ENCODE data around the gene SLC6A9. TPM values are rescaled to one million over a fixed set of nuclear protein-coding genes. Genes with fewer than 3 reads are reported as not detected.

SLC6A9 gene
- polyA plus RNA-seq, 2 of the 4 experiments (the other 2 are of a cell fraction): 9.0 to 17.7 TPM

DNA sequence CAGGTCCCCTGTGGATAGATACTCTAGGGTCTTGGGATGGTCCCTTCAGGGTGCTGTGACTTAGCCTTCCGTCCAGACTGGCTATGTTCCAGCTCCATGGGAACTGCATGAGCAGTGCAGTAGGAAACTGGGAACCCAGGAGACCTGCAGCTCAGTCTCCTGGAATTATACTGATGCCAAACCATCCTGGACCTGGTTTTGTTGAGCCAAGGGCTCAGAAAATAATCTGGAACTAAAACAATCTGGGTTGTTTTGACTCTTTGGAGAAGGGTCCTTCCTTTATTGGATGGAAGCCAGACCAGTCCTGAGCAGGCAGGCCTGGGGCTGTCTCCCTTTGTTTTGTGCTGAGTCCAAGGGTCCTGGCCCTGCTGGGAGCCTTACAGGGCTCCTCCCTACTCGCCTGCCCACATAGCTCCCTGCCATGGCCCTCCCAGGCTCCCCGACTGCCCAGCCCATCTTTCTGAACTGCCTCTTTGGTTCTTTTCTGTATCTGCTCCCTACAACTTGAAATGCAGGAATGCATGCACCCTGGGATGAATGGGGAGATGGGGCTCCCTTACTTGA lies 83.3 kb downstream of the SLC6A9 start:
- no peak for ATAC-seq

DNA sequence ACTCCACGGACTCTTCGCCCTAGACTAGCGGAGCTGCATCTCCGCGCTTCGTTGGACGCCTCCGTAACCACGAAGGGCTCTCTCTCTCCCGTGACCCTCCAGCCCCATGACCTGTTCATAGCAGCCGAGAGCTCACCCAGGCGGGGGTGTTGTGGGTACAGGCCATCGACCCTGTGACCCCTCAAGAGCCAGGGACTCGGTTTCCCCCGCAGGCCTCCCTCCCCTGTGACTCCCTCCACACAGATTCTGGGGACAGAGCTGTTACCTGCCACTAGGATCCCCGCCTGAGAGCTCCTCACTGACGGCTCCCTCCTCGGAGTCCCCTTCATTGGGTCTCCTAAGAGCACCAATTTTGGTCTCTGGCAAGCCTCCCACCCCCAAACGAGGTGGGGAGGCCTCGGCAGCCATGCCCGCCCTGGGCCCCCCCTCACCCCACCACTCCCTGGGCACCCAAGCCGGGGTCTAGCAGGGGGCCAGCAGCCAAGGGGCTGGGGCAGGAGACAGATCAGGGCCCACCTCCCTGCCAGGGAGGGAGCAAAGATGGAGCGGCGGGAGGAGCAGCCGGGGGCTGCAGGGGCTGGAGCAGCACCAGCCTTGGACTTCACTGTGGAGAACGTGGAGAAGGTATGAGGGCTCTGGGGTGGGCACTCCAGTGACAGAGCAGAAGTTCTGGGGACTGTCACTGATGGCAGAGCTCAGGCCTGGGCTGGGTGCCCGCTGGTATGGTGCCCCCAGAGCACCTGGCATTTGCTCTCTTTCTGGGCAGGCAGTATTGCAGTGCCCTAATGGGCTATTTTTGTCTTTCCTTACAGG lies 84.0 kb downstream of the SLC6A9 start:
- POLR2A ChIA-PET: no interaction called here
- TF ChIP-seq, protein P1, sequence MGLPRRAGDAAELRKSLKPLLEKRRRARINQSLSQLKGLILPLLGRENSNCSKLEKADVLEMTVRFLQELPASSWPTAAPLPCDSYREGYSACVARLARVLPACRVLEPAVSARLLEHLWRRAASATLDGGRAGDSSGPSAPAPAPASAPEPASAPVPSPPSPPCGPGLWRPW (IDR thresholded peaks at IDR 0.05): no peak
- no peak for TF ChIP-seq TP53 (CRISPR knock-in tag; IDR thresholded peaks at IDR 0.05)
- no peak for TF ChIP-seq HEYL (CRISPR knock-in tag; IDR thresholded peaks at IDR 0.05)
- TF ChIP-seq, protein P2, sequence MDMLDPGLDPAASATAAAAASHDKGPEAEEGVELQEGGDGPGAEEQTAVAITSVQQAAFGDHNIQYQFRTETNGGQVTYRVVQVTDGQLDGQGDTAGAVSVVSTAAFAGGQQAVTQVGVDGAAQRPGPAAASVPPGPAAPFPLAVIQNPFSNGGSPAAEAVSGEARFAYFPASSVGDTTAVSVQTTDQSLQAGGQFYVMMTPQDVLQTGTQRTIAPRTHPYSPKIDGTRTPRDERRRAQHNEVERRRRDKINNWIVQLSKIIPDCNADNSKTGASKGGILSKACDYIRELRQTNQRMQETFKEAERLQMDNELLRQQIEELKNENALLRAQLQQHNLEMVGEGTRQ (IDR thresholded peaks at IDR 0.05): no peak
- TF ChIP-seq ZFP36 (IDR thresholded peaks at IDR 0.05; ENCODE audit: borderline replicate concordance, partially characterized antibody): no peak
- TF ChIP-seq KDM1A (IDR thresholded peaks at IDR 0.05; ENCODE audit: low read depth): no peak
- TF ChIP-seq, protein P3, sequence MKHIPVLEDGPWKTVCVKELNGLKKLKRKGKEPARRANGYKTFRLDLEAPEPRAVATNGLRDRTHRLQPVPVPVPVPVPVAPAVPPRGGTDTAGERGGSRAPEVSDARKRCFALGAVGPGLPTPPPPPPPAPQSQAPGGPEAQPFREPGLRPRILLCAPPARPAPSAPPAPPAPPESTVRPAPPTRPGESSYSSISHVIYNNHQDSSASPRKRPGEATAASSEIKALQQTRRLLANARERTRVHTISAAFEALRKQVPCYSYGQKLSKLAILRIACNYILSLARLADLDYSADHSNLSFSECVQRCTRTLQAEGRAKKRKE (CRISPR knock-in tag; IDR thresholded peaks at IDR 0.05; ENCODE audit: low read depth): no peak
- no peak for TF ChIP-seq RARB (CRISPR knock-in tag; IDR thresholded peaks at IDR 0.05)
- TF ChIP-seq, protein P4, sequence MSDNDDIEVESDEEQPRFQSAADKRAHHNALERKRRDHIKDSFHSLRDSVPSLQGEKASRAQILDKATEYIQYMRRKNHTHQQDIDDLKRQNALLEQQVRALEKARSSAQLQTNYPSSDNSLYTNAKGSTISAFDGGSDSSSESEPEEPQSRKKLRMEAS (IDR thresholded peaks at IDR 0.05): no peak
- TF ChIP-seq FOSB (CRISPR knock-in tag; IDR thresholded peaks at IDR 0.05): no peak
- no peak for TF ChIP-seq ESRRA (IDR thresholded peaks at IDR 0.05; ENCODE audit: borderline replicate concordance, low read length)
- TF ChIP-seq ZSCAN20 (CRISPR knock-in tag; IDR thresholded peaks at IDR 0.05): no peak
- TF ChIP-seq NR3C1 (IDR thresholded peaks at IDR 0.05): no peak

More for the DNA sequence above, 83.3 kb downstream of the SLC6A9 start:
- Histone ChIP-seq H3K9me3 (no peaks in the 10 kb centered on the region), H3K27ac (peak overlapping the region; percentile 94 to 97; a peak in 5 of 6 replicates), H3K4me2 (peak overlapping the region; percentile 87), H3K4me1 (peaks cover 13% of the 10 kb centered on the region; the same call in 1 of the 3 replicates), H3K4me3 (peak overlapping the region; percentile 68)
- no peak for DNase-seq (ENCODE audit: low read depth in 1 of 2, low spot score in 1 of 2)
- no peak for FAIRE-seq
- POLR2A ChIA-PET: no interaction called here
- CTCF ChIA-PET: interaction anchor here (0.6 to 7.4 kb wide), 4 partner anchors 13 to 184 kb away, joined by 3 to 69 read pairs (median 16); no protein-coding TSS in a partner anchor
- no peak for TF ChIP-seq POLR2A (IDR thresholded peaks at IDR 0.05; ENCODE audit: low read length)
- TF ChIP-seq CBX2 (IDR thresholded peaks at IDR 0.05; ENCODE audit: borderline replicate concordance, low read depth): no peak
- TF ChIP-seq, protein P5, sequence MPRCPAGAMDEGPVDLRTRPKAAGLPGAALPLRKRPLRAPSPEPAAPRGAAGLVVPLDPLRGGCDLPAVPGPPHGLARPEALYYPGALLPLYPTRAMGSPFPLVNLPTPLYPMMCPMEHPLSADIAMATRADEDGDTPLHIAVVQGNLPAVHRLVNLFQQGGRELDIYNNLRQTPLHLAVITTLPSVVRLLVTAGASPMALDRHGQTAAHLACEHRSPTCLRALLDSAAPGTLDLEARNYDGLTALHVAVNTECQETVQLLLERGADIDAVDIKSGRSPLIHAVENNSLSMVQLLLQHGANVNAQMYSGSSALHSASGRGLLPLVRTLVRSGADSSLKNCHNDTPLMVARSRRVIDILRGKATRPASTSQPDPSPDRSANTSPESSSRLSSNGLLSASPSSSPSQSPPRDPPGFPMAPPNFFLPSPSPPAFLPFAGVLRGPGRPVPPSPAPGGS (IDR thresholded peaks at IDR 0.05): no peak
- no peak for TF ChIP-seq PHF8 (IDR thresholded peaks at IDR 0.05; ENCODE audit: borderline replicate concordance, low read depth)
- no peak for TF ChIP-seq NFE2L2 (conservative IDR thresholded peaks at IDR 0.05; ENCODE audit: low read length)
- TF ChIP-seq, protein P6, sequence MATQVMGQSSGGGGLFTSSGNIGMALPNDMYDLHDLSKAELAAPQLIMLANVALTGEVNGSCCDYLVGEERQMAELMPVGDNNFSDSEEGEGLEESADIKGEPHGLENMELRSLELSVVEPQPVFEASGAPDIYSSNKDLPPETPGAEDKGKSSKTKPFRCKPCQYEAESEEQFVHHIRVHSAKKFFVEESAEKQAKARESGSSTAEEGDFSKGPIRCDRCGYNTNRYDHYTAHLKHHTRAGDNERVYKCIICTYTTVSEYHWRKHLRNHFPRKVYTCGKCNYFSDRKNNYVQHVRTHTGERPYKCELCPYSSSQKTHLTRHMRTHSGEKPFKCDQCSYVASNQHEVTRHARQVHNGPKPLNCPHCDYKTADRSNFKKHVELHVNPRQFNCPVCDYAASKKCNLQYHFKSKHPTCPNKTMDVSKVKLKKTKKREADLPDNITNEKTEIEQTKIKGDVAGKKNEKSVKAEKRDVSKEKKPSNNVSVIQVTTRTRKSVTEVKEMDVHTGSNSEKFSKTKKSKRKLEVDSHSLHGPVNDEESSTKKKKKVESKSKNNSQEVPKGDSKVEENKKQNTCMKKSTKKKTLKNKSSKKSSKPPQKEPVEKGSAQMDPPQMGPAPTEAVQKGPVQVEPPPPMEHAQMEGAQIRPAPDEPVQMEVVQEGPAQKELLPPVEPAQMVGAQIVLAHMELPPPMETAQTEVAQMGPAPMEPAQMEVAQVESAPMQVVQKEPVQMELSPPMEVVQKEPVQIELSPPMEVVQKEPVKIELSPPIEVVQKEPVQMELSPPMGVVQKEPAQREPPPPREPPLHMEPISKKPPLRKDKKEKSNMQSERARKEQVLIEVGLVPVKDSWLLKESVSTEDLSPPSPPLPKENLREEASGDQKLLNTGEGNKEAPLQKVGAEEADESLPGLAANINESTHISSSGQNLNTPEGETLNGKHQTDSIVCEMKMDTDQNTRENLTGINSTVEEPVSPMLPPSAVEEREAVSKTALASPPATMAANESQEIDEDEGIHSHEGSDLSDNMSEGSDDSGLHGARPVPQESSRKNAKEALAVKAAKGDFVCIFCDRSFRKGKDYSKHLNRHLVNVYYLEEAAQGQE (IDR thresholded peaks at IDR 0.05): no peak
- TF ChIP-seq NPAS2 (CRISPR knock-in tag; IDR thresholded peaks at IDR 0.05; ENCODE audit: borderline replicate concordance): no peak
- TF ChIP-seq MAFK (IDR thresholded peaks at IDR 0.05; ENCODE audit: partially characterized antibody): no peak
- no peak for TF ChIP-seq POLR2AphosphoS2 (conservative IDR thresholded peaks at IDR 0.05; ENCODE audit: low read length)
- TF ChIP-seq JUNB (IDR thresholded peaks at IDR 0.05): no peak
- no peak for TF ChIP-seq EHMT2 (IDR thresholded peaks at IDR 0.05; ENCODE audit: low read depth)
- TF ChIP-seq, protein P3 (CRISPR knock-in tag; IDR thresholded peaks at IDR 0.05; ENCODE audit: low read depth): no peak
- TF ChIP-seq HEYL (CRISPR knock-in tag; IDR thresholded peaks at IDR 0.05): no peak
- TF ChIP-seq, protein P2 (IDR thresholded peaks at IDR 0.05): no peak
- TF ChIP-seq, protein P7, sequence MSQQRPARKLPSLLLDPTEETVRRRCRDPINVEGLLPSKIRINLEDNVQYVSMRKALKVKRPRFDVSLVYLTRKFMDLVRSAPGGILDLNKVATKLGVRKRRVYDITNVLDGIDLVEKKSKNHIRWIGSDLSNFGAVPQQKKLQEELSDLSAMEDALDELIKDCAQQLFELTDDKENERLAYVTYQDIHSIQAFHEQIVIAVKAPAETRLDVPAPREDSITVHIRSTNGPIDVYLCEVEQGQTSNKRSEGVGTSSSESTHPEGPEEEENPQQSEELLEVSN (IDR thresholded peaks at IDR 0.05; ENCODE audit: borderline replicate concordance, low read depth): no peak
- 63% methylated on average over 2 of the region's 3 CpGs for WGBS (ENCODE audit: missing lambda C conversion rate)

More for the DNA sequence above, 84.0 kb downstream of the SLC6A9 start:
- FAIRE-seq: no peak
- peaks cover 13% of the 10 kb centered on the region; the same call in 1 of the 3 replicates for H3K4me1 ChIP-seq
- H3K4me3 ChIP-seq: peak overlapping the region; percentile 68
- H3K9me3 ChIP-seq: no peaks in the 10 kb centered on the region
- WGBS (ENCODE audit: missing lambda C conversion rate): 0% methylated on average over 3 of the region's 27 CpGs
- H3K27ac ChIP-seq: peak overlapping the region; percentile 94 to 97
- CTCF ChIA-PET: interaction anchor here (0.6 to 7.4 kb wide), 6 partner anchors 12 to 275 kb away, joined by 3 to 69 read pairs (median 3); partner anchors contain the start of gene DPH2
- no peak for DNase-seq (ENCODE audit: low read depth in 1 of 2, low spot score in 1 of 2)
- ATAC-seq: peak in 1 of 2 experiments; percentile 51; a peak in 2 of 6 replicates
- H3K4me2 ChIP-seq: peak overlapping the region; percentile 87
